DND-41 (cell line): Measurements from ENCODE around the gene DHX57.
A peak's percentile ranks its signal among the peaks of the same experiment; 100 is the strongest.

Source experiments
- ATAC-seq: fragments of 200-7000 bp; cut with Tn5 transposase; 3 replicates; pipeline ENCODE4 v1.9.1; 2021; ENCODE audit warnings: low read depth; ENCODE audit not compliant: insufficient read depth
- DNase-seq: peaks from one replicate; pipeline ENCODE4 v3.0.0-alpha.2; 2020
- H2AFZ ChIP-seq: 2 replicates; pipeline ENCODE4 v1.6.0; 2012; ENCODE audit warnings: low read depth, low read length
- H3K27ac ChIP-seq: 2 replicates; pipeline ENCODE4 v1.5.1; 2012; ENCODE audit warnings: low read length, inconsistent platforms
- H3K27me3 ChIP-seq: fragments of 200-600 bp; sonication (generic); 2 replicates; pipeline ENCODE4 v1.6.0; 2012; ENCODE audit warnings: low read length, mild to moderate bottlenecking, inconsistent platforms; ENCODE audit not compliant: insufficient read depth, poor library complexity
- H3K36me3 ChIP-seq: 2 replicates; pipeline ENCODE4 v1.5.1; 2012; ENCODE audit warnings: low read length, inconsistent platforms; ENCODE audit not compliant: insufficient read depth
- H3K4me1 ChIP-seq: 2 replicates; pipeline ENCODE4 v1.5.1; 2012; ENCODE audit warnings: mild to moderate bottlenecking, low read length; ENCODE audit not compliant: insufficient read depth
- H3K4me2 ChIP-seq: 2 replicates; pipeline ENCODE4 v1.6.0; 2012; ENCODE audit warnings: mild to moderate bottlenecking, moderate library complexity, low read length, inconsistent platforms; ENCODE audit not compliant: insufficient read depth
- H3K4me3 ChIP-seq, 2 experiments: fragments of 200-600 bp in 1 of 2; shearing (Covaris generic) in 1 of 2; 2 replicates each; pipeline ENCODE4 v1.5.1; 2012 to 2016; ENCODE audit warnings: inconsistent platforms in 2 of 2, low read length in 2 of 2, mild to moderate bottlenecking in 2 of 2, low read depth in 1 of 2, moderate library complexity in 1 of 2
- H3K79me2 ChIP-seq: 2 replicates; pipeline ENCODE4 v1.6.0; 2012; ENCODE audit warnings: low read length, inconsistent platforms; ENCODE audit not compliant: insufficient read depth
- H3K9ac ChIP-seq: 2 replicates; pipeline ENCODE4 v1.6.0; 2012; ENCODE audit warnings: low read depth, mild to moderate bottlenecking, inconsistent platforms, low read length, moderate library complexity
- H3K9me3 ChIP-seq: 2 replicates; pipeline ENCODE4 v1.5.1; 2012; ENCODE audit warnings: low read length, moderate library complexity, mild to moderate bottlenecking, inconsistent platforms; ENCODE audit not compliant: insufficient read depth, severe bottlenecking
- H4K20me1 ChIP-seq: 2 replicates; pipeline ENCODE4 v1.6.0; 2012; ENCODE audit warnings: low read length; ENCODE audit not compliant: insufficient read depth
- EZH2 ChIP-seq: IDR thresholded peaks from 3 replicates; pipeline ENCODE4 v1.6.1; 2012; ENCODE audit warnings: borderline replicate concordance, low read depth, mild to moderate bottlenecking, moderate library complexity, low read length, inconsistent platforms; ENCODE audit not compliant: severe bottlenecking
- TF ChIP-seq, protein P1 (sequence below): IDR thresholded peaks from 2 replicates; pipeline ENCODE4 v1.5.1; 2012; ENCODE audit warnings: borderline replicate concordance, low read length, moderate library complexity, mild to moderate bottlenecking; ENCODE audit not compliant: poor library complexity, severe bottlenecking; ENCODE audit errors: extremely low read depth

Gene DHX57

DNA sequence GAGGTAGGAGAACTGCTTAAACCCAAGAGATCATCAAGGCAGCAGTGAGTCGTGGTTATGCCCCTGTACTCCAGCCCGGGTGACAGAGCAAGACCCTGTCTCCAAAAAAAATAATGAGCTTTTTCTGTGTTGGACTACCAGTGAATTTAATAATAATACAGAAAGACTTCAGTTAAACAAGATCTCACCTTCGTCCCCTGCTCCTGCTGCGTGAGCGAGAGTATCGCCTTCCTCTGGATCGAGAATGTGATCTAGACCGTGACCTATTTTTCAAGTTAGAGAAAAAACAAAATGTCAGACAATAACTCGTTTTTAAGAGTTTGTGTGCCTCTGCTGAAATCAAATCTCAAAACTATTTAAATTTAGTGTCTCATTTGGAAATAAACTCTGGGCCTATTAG is 127.3 kb downstream of the DHX57 start:
- DNase-seq (no peak), ATAC-seq (no peak)
- Histone ChIP-seq H4K20me1 (peaks cover 66% of the 10 kb centered on the region), H3K4me2 (peak overlapping the region; percentile 81), H3K36me3 (peaks cover 73% of the 10 kb centered on the region), H2AFZ (no peak overlapping the region), H3K27me3 (no peaks in the 10 kb centered on the region), H3K4me1 (peaks cover 62% of the 10 kb centered on the region), H3K9me3 (no peaks in the 10 kb centered on the region), H3K4me3 (peak overlapping the region; percentile 5 to 64; a peak in 3 of 4 replicates), H3K9ac (peak overlapping the region; percentile 76), H3K27ac (no peak overlapping the region; the same call in 1 of the 2 replicates), H3K79me2 (peaks cover 84% of the 10 kb centered on the region)
- TF ChIP-seq, protein P1, sequence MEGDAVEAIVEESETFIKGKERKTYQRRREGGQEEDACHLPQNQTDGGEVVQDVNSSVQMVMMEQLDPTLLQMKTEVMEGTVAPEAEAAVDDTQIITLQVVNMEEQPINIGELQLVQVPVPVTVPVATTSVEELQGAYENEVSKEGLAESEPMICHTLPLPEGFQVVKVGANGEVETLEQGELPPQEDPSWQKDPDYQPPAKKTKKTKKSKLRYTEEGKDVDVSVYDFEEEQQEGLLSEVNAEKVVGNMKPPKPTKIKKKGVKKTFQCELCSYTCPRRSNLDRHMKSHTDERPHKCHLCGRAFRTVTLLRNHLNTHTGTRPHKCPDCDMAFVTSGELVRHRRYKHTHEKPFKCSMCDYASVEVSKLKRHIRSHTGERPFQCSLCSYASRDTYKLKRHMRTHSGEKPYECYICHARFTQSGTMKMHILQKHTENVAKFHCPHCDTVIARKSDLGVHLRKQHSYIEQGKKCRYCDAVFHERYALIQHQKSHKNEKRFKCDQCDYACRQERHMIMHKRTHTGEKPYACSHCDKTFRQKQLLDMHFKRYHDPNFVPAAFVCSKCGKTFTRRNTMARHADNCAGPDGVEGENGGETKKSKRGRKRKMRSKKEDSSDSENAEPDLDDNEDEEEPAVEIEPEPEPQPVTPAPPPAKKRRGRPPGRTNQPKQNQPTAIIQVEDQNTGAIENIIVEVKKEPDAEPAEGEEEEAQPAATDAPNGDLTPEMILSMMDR: no peak
- no peak for TF ChIP-seq EZH2

DNA sequence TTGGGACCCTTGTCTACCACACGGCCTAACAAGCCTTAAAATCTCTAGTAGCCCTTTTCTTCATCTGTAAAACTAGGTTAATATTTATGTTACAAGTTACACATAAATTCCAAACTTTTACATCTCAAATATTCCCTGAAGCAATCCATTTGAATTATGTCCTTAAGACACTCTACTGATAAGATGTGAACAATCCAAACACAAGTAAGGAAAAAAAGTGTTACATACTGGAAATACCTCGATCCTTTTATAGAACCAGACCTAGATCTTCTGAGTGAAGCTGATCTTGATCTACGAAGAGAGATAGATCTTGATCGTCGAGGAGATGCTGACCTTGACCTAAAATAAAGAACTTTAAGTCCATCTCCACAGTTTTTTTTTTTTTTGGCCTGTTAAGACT is 127.9 kb downstream of the DHX57 start:
- Histone ChIP-seq H3K9ac (peak overlapping the region; percentile 76), H3K4me2 (peak overlapping the region; percentile 81), H3K27me3 (no peaks in the 10 kb centered on the region), H3K9me3 (no peaks in the 10 kb centered on the region), H3K4me3 (peak overlapping the region; percentile 7 to 64; a peak in 3 of 4 replicates), H3K79me2 (peaks cover 89% of the 10 kb centered on the region), H2AFZ (no peak overlapping the region), H3K27ac (peak overlapping the region; percentile 3; the same call in 1 of the 2 replicates), H3K36me3 (peaks cover 78% of the 10 kb centered on the region), H4K20me1 (peaks cover 71% of the 10 kb centered on the region), H3K4me1 (peaks cover 62% of the 10 kb centered on the region)
- TF ChIP-seq, protein P1: no peak
- no peak for DNase-seq
- no peak for ATAC-seq
